HL-60 (cell line): ENCODE data around the gene SHC3.

ENCODE experiments used
- CTCF ChIP-seq: IDR thresholded peaks from one replicate; pipeline ENCODE4 v1.5.1; 2011; ENCODE audit warnings: low read length, control low read depth, inconsistent platforms; ENCODE audit not compliant: insufficient read depth
- GABPA ChIP-seq: IDR thresholded peaks from 2 replicates; pipeline ENCODE4 v1.6.1; 2012; ENCODE audit warnings: low read depth

- TF ChIP-seq CTCF (no peak), GABPA (no peak)
These were observed 99.2 kb downstream of the SHC3 start for GRCh38 chr9:89079391-89079790.
